ENCODE measurements around the gene C1QTNF9B.
"Not testable (repeated sequence)": the region's sequence is repeated elsewhere in the genome, so short reads cannot be mapped to it uniquely, and the experiment has no call there.

The C1QTNF9B gene

GRCh38 chr13:23889615-23890607 is 7.4 kb downstream of the C1QTNF9B start:
- DNase-seq, result no peak

- peak; percentile 89 for DNase-seq
Observed at GRCh38 chr13:23888658-23889614, 8.4 kb downstream of the C1QTNF9B start, which contains the start of gene MIPEP. Gene MIPEP, minus strand, starts transcription at chr13:23889400. Its CDS starts 80 bp downstream, at chr13:23889320.

GRCh38 chr13:23884361-23884760 is 12.9 kb downstream of the C1QTNF9B start:
- not testable (repeated sequence) for DNase-seq

- DNase-seq, result no peak
Observed at GRCh38 chr13:23883255-23883654, 14.0 kb downstream of the C1QTNF9B start.

GRCh38 chr13:23881402-23881800 is 15.9 kb downstream of the C1QTNF9B start:
- not testable (repeated sequence) for DNase-seq

GRCh38 chr13:23880493-23881401 is 16.6 kb downstream of the C1QTNF9B start:
- not testable (repeated sequence) for DNase-seq

- DNase-seq, result no peak
Observed at GRCh38 chr13:23877286-23877685, 20.0 kb downstream of the C1QTNF9B start.

- no peak for DNase-seq
Observed at GRCh38 chr13:23876265-23876664, 21.0 kb downstream of the C1QTNF9B start.

- peak; percentile 30 for DNase-seq
Observed at GRCh38 chr13:23871616-23872220, 25.6 kb downstream of the C1QTNF9B start.

GRCh38 chr13:23870356-23871140 is 26.8 kb downstream of the C1QTNF9B start:
- DNase-seq, result no peak

GRCh38 chr13:23868521-23868920 is 28.8 kb downstream of the C1QTNF9B start:
- no peak for DNase-seq

GRCh38 chr13:23867027-23867491 is 30.2 kb downstream of the C1QTNF9B start:
- DNase-seq, result no peak

- DNase-seq, result no peak
Observed at GRCh38 chr13:23866420-23867026, 30.8 kb downstream of the C1QTNF9B start.

- no peak for DNase-seq
Observed at GRCh38 chr13:23865906-23866305, 31.4 kb downstream of the C1QTNF9B start.

GRCh38 chr13:23865026-23865425 is 32.3 kb downstream of the C1QTNF9B start:
- no peak for DNase-seq

- DNase-seq, result no peak
Observed at GRCh38 chr13:23861310-23861709, 36.0 kb downstream of the C1QTNF9B start.

- DNase-seq, result no peak
Observed at GRCh38 chr13:23859904-23860303, 37.4 kb downstream of the C1QTNF9B start.

GRCh38 chr13:23859455-23859854 is 37.8 kb downstream of the C1QTNF9B start:
- DNase-seq, result no peak

- no peak for DNase-seq
Observed at GRCh38 chr13:23858546-23858945, 38.8 kb downstream of the C1QTNF9B start.
